HG02571 (cell line): ENCODE results near the gene AKT2.

Source experiments
- ATAC-seq: cut with Tn5 transposase; IDR thresholded peaks from one replicate; pipeline ENCODE4 v1.9.1; 2021; ENCODE audit warnings: mild to moderate bottlenecking, moderate library complexity; ENCODE audit not compliant: unreplicated experiment

AKT2 gene

DNA sequence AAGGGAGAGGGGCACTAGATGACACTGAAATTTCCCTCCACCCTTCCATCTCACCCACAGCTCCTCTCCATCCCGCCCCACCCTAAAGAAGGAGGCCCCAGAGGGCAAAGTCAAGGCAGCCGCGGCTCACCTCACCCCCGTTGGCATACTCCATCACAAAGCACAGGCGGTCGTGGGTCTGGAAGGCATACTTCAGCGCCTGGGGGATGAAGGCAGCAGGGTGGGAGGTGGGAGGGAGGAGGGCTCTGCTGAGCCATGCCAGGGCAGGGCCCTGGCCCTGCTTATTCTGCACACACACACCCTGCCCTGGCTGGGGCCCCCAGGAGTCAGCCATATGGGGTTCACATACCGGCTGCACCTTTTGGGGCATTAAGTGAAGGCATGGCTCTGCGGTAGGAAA is 46.4 kb downstream of the AKT2 start:
- ATAC-seq: no peak

- ATAC-seq: no peak
Observed at GRCh38 chr19:40237791-40238190, 47.4 kb downstream of the AKT2 start.

- no peak for ATAC-seq
Observed at GRCh38 chr19:40236366-40236765, 48.8 kb downstream of the AKT2 start.

DNA sequence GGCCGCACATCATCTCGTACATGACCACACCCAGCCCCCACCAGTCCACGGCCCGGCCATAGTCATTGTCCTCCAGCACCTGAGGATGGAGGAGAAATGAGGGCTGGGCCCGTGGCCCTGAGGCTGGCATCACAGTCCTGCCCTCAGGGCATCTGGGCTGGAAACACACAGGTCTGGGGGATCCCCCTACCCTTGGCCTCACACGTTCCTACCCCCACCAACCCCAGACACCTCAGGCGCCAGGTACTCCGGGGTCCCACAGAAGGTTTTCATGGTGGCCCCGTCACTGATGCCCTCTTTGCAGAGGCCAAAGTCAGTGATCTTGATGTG is 49.2 kb downstream of the AKT2 start:
- no peak for ATAC-seq

- no peak for ATAC-seq
Observed at GRCh38 chr19:40235238-40236025, 49.7 kb downstream of the AKT2 start.

GRCh38 chr19:40234429-40235237 is 50.5 kb downstream of the AKT2 start:
- ATAC-seq: no peak

DNA sequence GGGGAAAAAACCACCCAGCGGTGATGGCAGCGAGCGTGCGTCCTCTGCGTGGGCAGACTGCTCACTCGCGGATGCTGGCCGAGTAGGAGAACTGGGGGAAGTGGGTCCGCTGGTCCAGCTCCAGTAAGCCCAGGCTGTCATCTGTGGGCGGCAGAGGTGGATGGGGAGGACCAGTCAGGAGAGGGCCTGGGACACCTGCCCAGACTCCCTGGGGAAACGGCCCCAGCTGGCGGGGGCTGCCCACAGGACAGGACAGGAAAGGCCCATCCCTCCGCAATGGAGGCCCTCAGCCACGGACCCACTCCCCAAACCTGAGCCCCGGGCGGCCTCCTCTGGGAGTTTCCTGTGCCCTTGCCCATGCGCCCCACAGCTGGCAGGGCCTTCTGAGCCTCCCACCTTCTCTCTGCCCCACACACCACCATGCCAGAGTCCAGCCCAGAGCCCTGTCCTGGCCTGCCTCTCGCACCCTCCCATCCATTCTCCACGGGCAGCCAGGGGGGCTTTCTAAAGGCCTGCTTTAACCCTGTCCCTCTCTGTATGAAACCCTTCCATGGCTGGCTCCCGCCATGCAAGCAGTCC is 51.2 kb downstream of the AKT2 start:
- no peak for ATAC-seq

DNA sequence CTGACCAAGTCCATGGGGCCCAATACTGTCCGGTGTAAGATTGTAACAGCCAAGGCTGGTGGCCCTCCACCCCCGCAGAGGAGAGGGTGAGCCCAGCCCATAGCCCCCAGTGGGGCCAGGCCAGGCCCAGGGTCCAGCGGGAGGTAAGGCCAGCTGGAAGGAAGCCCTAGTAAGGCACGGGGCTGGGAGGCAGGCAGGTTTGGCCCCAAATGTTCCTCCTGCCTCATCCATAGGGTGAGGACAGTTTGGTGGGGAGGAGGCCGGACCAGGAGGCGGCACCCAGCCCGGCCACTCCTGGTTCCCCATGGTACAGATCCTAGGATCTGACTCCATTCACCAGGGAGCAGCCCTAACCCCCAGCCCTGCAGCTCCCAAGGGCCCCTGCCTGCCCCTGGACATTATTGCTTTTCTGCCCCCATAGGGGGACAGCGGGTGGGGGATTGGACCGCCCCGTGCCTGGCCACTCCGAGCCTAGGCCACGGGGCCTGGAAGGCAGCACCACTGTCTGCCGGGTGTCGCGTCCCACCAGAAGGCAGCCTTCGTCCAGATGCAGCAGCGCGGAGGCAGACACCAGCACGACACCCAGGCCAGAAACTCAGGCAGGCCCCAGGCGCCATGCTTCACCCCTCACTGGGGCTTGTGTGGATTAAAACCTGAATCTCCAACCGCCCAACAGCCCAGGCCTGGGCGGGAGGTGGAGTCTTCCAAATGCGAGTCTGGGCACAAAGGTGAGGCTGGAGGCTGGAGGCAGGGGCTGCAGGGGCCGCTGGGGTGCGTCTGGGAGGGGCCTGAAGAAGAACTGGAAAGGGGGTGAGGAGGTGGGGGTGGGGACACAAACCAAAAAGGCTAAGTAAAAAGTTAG is 52.0 kb downstream of the AKT2 start:
- no peak for ATAC-seq

DNA sequence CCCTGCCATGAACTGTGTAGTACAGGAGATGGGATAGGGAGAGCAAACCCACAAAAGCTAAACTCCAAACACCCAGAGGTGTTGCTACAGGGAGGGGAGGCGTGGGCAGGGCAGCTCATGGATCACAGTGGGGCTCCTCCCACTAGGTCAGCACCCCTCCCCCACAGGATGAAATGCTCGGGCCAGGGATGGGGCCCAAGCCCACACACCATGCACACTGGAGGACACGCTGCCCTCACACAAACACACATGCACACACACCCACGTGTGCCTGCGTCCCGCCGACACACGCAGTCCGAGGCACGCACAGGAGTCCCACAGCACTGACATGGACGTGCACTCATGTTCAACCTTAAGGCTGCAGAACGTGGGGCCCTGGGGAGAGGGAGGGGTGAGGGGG is 52.7 kb downstream of the AKT2 start:
- ATAC-seq: no peak

DNA sequence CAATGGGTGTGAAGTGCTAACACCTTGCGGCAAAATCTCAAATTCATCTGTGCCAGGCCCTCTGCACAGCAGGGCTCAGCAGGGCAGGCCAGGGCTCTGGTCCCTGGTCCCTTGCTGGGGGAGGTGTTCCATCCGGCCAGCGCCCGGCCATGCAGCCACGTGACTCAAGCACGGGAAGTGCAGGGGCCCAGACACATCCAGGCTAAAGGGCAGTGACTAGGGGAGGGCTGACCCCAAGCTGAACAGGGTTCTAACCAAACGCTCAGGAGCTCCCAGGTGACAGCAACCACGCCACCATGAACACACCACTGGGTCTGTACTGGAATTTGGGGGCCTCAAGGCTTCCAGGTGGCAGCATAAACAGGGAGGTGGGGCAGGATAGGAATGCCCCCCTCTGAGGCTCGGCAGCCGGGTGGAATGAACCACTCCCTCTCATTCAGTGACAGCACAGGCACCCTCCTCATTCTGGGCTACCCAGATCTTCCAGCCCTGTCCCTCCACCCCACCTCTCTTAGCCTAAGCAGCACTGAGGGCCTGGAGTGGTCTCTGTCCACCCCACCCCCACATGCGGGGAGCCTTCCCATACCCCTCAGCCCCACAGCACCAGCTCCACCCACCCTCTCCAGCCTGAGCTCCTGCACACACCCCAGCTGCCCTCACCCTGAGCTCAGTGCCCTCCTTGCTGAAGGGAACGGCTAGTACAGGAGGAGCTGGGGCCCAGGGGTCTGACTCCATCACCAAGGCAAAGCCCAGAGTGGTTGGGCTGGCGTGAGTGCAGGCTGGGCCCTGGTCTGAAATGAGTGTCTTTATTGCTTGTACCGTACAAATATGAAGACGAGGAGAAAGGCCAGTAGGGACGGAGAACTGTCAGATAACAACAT is 53.4 kb downstream of the AKT2 start:
- ATAC-seq: no peak

DNA sequence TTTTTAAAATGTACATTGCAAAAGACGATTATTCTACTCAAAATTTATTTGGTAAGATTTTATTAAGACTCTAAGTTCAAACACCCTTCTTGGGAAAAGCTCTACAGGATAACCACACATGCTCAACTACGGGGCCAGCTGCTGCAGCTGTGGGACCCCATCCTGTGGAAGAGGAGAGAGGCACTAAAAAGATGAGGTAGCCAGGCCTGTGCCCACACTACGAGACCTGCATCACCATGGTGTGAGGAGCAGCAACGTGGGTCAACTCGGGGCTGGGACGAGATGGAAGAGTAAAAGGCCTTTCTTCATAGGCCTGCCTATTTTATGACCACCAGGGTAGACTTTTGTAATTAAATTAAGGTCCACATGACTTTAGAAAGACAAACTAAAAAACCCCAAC is 54.1 kb downstream of the AKT2 start:
- ATAC-seq: no peak

- ATAC-seq: no peak
Observed at GRCh38 chr19:40229926-40230417, 55.2 kb downstream of the AKT2 start.

DNA sequence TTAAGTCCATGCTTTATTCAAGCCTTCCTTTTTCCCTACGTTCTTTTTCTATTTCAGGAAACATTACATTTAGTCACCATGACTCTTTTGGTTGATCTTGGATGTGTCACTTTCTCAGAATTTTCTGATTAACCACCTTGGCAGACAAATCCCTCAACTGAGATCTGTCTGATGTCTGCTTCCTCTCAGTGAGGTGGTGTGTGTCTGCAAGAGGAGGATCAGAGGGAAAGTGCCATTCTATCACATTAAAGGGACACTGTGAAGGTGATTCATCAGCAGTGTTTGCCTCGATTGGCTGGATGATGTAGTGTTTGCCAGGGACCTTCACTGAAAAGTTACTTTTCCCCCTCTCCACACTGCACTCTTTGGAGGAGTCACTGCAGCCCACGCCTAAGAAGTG is 55.7 kb downstream of the AKT2 start:
- no peak for ATAC-seq

GRCh38 chr19:40228863-40229262 is 56.3 kb downstream of the AKT2 start:
- ATAC-seq: no peak

GRCh38 chr19:40228346-40228745 is 56.8 kb downstream of the AKT2 start:
- ATAC-seq: no peak

DNA sequence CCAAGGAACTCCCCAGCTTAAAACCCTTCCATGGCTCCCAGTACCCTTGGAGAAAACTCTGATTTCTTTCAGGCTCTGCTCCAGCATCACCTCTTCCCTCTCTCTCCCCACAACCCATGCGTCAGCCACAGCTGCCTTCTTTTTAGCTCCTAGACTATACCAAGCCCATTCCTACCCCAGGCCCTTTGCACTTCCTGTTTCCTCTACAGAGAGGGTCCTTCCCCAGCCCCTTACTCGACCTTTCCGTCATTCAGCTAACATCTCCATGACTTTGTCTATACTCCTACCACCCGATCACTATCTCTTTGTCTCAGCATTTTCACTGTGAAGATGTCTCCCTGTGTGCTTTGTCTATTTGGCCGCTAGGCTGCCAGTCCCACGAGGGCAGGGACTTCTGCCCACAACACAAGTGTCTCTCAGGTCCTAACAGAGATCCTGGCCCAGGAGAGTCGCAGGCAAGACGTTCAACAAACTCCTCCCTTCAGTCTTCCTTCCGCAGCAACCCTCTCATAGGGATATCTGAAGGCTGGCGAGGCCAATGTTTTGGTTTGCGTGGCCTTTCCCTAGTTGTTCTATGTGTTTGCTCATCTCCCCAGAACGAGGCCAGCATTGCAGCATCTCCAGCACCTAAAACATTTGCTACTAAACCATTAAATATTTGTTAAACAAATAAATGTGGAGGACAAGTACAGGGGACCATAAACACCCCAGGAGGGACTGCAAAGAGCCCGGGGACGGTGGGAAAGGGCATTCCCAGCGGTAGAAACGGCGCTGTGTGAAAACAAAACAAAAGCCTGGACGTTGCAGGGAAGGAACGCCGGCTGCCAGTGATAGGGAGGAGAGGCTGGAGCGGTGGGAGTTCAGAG is 59.5 kb downstream of the AKT2 start:
- no peak for ATAC-seq

DNA sequence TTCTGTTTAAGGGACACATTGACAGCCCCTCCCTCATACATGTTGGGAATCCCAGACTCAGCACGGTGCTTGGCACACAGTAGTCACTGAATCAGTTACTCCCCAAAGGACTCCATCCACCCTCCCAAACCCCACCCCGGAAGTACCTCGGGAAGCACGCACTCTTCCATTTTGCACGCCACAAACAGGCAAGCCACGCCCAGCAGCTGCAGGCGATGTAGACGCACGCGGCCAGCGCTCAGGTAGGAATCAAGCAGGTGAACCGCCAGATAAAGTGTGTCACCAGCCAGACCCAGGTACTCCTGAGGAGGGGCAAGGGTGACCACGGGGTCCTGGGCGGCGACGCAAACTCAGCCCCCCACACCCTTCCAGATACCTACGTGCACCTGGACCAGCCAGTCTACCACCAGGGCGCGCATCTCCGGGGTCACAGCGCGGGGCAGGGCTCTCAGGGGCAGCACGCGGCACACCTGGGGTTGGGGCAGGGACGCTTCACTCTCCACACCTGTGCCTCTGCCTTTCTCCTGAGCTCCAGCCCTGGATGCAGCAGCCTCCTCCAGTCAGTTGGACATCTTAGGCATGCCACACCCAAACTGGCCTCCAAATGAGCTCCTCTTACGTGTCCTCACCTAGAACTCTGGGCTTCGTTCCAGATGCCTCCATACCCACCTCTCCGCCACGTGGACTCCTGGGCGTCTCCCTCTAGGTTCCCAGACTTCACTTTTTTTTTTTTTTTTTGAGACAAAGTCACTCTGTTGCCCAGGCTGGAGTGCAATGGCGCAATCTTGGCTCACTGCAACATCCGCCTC is 60.6 kb downstream of the AKT2 start:
- ATAC-seq: no peak

- ATAC-seq: no peak
Observed at GRCh38 chr19:40223135-40223822, 61.9 kb downstream of the AKT2 start.
